Smooth muscle cell (in vitro differentiated cells): ENCODE data around the gene CCDC116. TPM values are rescaled to one million over a fixed set of nuclear protein-coding genes. Genes with fewer than 3 reads are reported as not detected.

Experiments used
- DNase-seq: peaks from one replicate; lab custom pipeline; 2025; ENCODE audit not compliant: unreplicated experiment; lab: John Stamatoyannopoulos, UW
- H2AFZ ChIP-seq: fragments of 200-600 bp; sonication (generic); 2 replicates; pipeline ENCODE4 v1.6.0; 2016; ENCODE audit warnings: antibody characterized with exemption, low read depth, mild to moderate bottlenecking
- H3F3A ChIP-seq: fragments of 200-600 bp; sonication (generic); 2 replicates; pipeline ENCODE4 v1.6.0; 2017; ENCODE audit warnings: antibody characterized with exemption, low read depth
- H3K27ac ChIP-seq: fragments of 200-600 bp; sonication (generic); 2 replicates; pipeline ENCODE4 v1.5.1; 2016; ENCODE audit warnings: low read depth, mild to moderate bottlenecking
- H3K27me3 ChIP-seq: fragments of 200-600 bp; sonication (generic); 2 replicates; pipeline ENCODE4 v1.6.1; 2016; ENCODE audit warnings: low read depth, mild to moderate bottlenecking
- H3K36me3 ChIP-seq: fragments of 200-600 bp; sonication (generic); 2 replicates; pipeline ENCODE4 v1.5.1; 2016; ENCODE audit warnings: low read depth
- H3K4me1 ChIP-seq: fragments of 200-600 bp; sonication (generic); 2 replicates; pipeline ENCODE4 v1.5.1; 2016; ENCODE audit warnings: low read depth
- H3K4me2 ChIP-seq: fragments of 200-600 bp; sonication (generic); 2 replicates; pipeline ENCODE4 v1.6.0; 2016; ENCODE audit warnings: mild to moderate bottlenecking
- H3K4me3 ChIP-seq: fragments of 200-600 bp; sonication (generic); 2 replicates; pipeline ENCODE4 v1.5.1; 2016; ENCODE audit warnings: mild to moderate bottlenecking
- H3K79me2 ChIP-seq: fragments of 200-600 bp; sonication (generic); 2 replicates; pipeline ENCODE4 v1.6.0; 2016; ENCODE audit warnings: low read depth, mild to moderate bottlenecking
- H3K9ac ChIP-seq: fragments of 200-600 bp; sonication (generic); 2 replicates; pipeline ENCODE4 v1.6.0; 2016; ENCODE audit warnings: low read depth
- H3K9me3 ChIP-seq: fragments of 200-600 bp; sonication (generic); replicated peaks from 2 replicates; pipeline ENCODE4 v1.5.1; 2016; ENCODE audit warnings: low read depth
- H4K20me1 ChIP-seq: fragments of 200-600 bp; sonication (generic); 2 replicates; pipeline ENCODE4 v1.6.0; 2016; ENCODE audit warnings: low read depth
- WGBS: methylation state at CpG from one replicate; pipeline ENCODE4 v1.1.7; 2016; ENCODE audit warnings: low lambda C conversion rate; 5-methylcytosine and 5-hydroxymethylcytosine counted together
- polyA plus RNA-seq: library from polyadenylated mRNA; unstranded; fragments of >200 nt; fragmentation: Nextera tagmentation; extraction: Ambion mirVana; gene quantifications from 2 replicates; pipeline ENCODE4 v1.2.1, GENCODE V29; 2016
- total RNA-seq: library from RNA; depleted of rRNA; stranded (reverse); fragments of >200 nt; gene quantifications from 2 replicates; pipeline ENCODE4 v1.2.3, GENCODE V29; 2014
- TF ChIP-seq, protein P1 (sequence below): fragments of 200-600 bp; sonication (generic); IDR thresholded peaks from 2 replicates; pipeline ENCODE4 v1.5.1; 2017; ENCODE audit warnings: borderline replicate concordance, mild to moderate bottlenecking, antibody characterized with exemption; ENCODE audit not compliant: insufficient read depth, poor library complexity, severe bottlenecking

CCDC116 gene
- total and polyA plus RNA-seq, 2 experiments from 2014 or later: 1.8 TPM; not detected in 1

DNA sequence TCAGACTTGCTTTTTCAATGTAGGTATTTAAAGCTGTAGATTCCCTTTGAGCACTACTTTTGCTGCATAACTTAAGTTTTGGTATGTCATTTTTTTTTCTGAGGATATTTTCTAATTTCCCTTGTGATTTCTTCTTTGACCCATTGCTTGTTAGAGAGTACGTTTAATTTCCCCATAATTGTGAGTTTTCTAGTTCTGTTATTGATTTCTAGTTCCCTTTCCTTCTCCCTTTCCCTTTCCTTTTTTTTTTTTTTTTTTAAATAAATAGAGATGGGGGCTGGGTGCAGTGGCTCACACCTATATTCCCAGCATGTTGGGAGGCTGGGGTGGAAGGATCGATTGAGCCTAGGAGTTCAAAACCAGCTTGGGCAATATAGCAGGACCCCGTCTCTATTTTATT lies 34.3 kb upstream of the CCDC116 start:
- Histone ChIP-seq H3K4me1 (no peaks in the 10 kb centered on the region), H3K9me3 (no peaks in the 10 kb centered on the region), H3K27me3 (no peaks in the 10 kb centered on the region), H3K9ac (no peak overlapping the region), H3K4me3 (no peak overlapping the region), H3K4me2 (no peak overlapping the region), H2AFZ (no peak overlapping the region), H3K27ac (no peak overlapping the region), H3K79me2 (peaks cover 99% of the 10 kb centered on the region), H3K36me3 (peaks cover 10% of the 10 kb centered on the region), H3F3A (no peaks in the 10 kb centered on the region), H4K20me1 (peaks cover 100% of the 10 kb centered on the region)
- no peak for DNase-seq
- TF ChIP-seq, protein P1, sequence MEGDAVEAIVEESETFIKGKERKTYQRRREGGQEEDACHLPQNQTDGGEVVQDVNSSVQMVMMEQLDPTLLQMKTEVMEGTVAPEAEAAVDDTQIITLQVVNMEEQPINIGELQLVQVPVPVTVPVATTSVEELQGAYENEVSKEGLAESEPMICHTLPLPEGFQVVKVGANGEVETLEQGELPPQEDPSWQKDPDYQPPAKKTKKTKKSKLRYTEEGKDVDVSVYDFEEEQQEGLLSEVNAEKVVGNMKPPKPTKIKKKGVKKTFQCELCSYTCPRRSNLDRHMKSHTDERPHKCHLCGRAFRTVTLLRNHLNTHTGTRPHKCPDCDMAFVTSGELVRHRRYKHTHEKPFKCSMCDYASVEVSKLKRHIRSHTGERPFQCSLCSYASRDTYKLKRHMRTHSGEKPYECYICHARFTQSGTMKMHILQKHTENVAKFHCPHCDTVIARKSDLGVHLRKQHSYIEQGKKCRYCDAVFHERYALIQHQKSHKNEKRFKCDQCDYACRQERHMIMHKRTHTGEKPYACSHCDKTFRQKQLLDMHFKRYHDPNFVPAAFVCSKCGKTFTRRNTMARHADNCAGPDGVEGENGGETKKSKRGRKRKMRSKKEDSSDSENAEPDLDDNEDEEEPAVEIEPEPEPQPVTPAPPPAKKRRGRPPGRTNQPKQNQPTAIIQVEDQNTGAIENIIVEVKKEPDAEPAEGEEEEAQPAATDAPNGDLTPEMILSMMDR: no peak
- 93% methylated on average over 3 of the region's 3 CpGs for WGBS

DNA sequence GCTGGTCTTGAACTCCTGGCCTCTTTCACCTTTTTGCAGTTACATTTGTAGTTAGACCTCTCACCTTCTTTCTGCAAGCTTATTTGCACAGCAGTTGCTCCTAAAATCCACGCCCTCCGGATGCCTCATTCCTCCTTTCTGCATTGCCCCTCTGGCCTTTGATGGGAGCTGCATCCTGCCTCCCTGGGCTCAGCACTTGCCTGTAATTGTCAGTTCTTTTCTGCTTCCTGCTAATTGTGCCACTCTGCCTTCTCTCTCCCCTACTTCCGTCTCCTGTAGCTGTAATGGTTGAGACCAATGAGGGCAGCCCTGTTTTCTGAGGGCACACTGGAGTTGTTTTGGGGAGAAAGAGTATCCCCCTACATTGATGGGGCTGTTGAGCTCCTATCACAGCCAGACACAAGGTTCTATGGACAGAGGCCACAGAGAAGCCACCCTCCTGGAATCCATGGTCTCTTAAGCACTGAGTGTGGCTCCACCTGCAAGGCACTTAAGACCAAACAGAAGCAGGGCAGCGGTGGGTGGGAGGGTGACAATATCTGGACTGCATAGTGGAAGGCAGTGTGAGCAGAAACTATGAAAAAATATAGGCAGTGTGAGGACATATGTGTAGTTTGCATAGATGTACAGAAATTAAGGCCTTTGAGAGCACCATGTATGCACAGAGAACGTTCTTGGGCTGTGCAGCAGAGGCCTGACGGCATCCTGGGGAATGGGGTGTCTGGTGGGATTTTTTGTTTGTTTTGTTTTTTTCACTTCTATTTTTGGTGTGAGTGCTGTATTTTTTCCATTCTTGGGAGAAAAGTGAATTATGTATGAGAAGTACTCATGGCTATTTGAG lies 33.3 kb upstream of the CCDC116 start:
- no peaks in the 10 kb centered on the region for H3F3A ChIP-seq
- no peaks in the 10 kb centered on the region for H3K4me1 ChIP-seq
- no peak for DNase-seq
- no peak overlapping the region for H3K27ac ChIP-seq
- TF ChIP-seq, protein P1: no peak
- H4K20me1 ChIP-seq: peaks cover 100% of the 10 kb centered on the region
- no peak overlapping the region for H2AFZ ChIP-seq
- no peak overlapping the region for H3K4me3 ChIP-seq
- peaks cover 5% of the 10 kb centered on the region for H3K36me3 ChIP-seq
- H3K4me2 ChIP-seq: no peak overlapping the region
- H3K79me2 ChIP-seq: peaks cover 98% of the 10 kb centered on the region
- H3K9ac ChIP-seq: no peak overlapping the region
- no peaks in the 10 kb centered on the region for H3K9me3 ChIP-seq
- 92% methylated on average over 6 of the region's 6 CpGs for WGBS
- H3K27me3 ChIP-seq: no peaks in the 10 kb centered on the region

DNA sequence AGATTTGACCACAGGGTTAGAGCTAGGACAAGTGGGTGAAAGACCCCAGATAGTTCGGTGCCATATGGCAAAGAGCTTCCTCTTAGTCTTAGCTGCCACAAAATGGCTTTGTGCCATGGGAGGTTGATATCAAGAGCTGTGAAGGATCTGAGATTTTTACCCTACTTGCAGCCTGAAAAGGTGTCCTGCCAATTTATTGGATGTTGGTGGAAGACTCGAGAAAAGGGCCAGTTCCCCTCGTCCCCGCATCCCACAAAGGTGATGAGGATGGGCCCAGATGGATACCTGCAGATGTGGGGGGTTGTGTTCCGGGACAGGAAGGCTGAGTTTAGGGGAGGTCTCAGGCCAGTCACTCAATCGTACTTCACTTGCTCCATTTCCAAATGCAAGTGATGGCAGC lies 30.0 kb upstream of the CCDC116 start:
- Histone ChIP-seq H3K27me3 (no peaks in the 10 kb centered on the region), H3K79me2 (peaks cover 98% of the 10 kb centered on the region), H3F3A (no peaks in the 10 kb centered on the region), H3K27ac (no peak overlapping the region), H3K9ac (no peak overlapping the region), H3K4me1 (no peaks in the 10 kb centered on the region), H3K9me3 (no peaks in the 10 kb centered on the region), H3K36me3 (no peaks in the 10 kb centered on the region), H3K4me2 (no peak overlapping the region), H4K20me1 (peaks cover 100% of the 10 kb centered on the region), H3K4me3 (no peak overlapping the region), H2AFZ (no peak overlapping the region)
- TF ChIP-seq, protein P1: no peak
- WGBS: 97% methylated on average over 6 of the region's 6 CpGs
- no peak for DNase-seq

DNA sequence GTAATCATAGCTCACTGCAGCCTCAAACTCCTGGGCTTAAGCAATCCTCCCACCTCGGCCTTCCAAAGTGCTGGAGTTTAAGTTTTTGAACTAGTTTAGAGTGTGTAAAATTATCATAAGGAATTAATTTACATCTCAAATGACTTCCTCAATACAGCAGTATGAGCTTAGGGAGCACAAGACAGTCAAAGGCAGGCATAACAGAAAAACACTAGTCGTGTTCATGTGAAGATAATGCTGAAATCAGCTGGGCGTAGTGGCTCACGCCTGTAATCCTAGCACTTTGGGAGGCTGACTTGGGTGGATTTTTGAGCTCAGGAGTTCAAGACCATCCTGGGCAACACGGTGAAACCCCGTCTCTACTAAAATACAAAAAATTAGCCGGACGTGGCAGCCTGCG lies 28.6 kb upstream of the CCDC116 start:
- H3F3A ChIP-seq: no peaks in the 10 kb centered on the region
- no peaks in the 10 kb centered on the region for H3K27me3 ChIP-seq
- no peaks in the 10 kb centered on the region for H3K36me3 ChIP-seq
- WGBS: 93% methylated on average over 9 of the region's 9 CpGs
- TF ChIP-seq, protein P1: no peak
- H3K9ac ChIP-seq: no peak overlapping the region
- no peak overlapping the region for H3K4me3 ChIP-seq
- no peak for DNase-seq
- H4K20me1 ChIP-seq: peaks cover 100% of the 10 kb centered on the region
- no peaks in the 10 kb centered on the region for H3K4me1 ChIP-seq
- H3K9me3 ChIP-seq: no peaks in the 10 kb centered on the region
- H3K79me2 ChIP-seq: peaks cover 99% of the 10 kb centered on the region
- H2AFZ ChIP-seq: no peak overlapping the region
- H3K4me2 ChIP-seq: no peak overlapping the region
- H3K27ac ChIP-seq: no peak overlapping the region
